GM19438 (cell line): ENCODE results near the gene RDH16.
"Not testable (repeated sequence)": the region's sequence is repeated elsewhere in the genome, so short reads cannot be mapped to it uniquely, and the experiment has no call there.

Experiments used
- ATAC-seq: cut with Tn5 transposase; IDR thresholded peaks from one replicate; pipeline ENCODE4 v1.9.1; 2021; ENCODE audit warnings: low read depth; ENCODE audit not compliant: unreplicated experiment

Gene RDH16

GRCh38 chr12:56927281-56927680 is 30.1 kb downstream of the RDH16 start:
- no peak for ATAC-seq

- no peak for ATAC-seq
Observed at GRCh38 chr12:56922031-56922430, 35.4 kb downstream of the RDH16 start.

- no peak for ATAC-seq
Observed at GRCh38 chr12:56921346-56921745, 36.1 kb downstream of the RDH16 start.

GRCh38 chr12:56918139-56918538 is 39.3 kb downstream of the RDH16 start:
- ATAC-seq = not testable (repeated sequence)

GRCh38 chr12:56916996-56917333 is 40.4 kb downstream of the RDH16 start:
- no peak for ATAC-seq

- ATAC-seq = no peak
Observed at GRCh38 chr12:56916296-56916995, 41.0 kb downstream of the RDH16 start.

- ATAC-seq = no peak
Observed at GRCh38 chr12:56914724-56915123, 42.7 kb downstream of the RDH16 start.

- ATAC-seq = no peak
Observed at GRCh38 chr12:56914256-56914655, 43.2 kb downstream of the RDH16 start.

- not testable (repeated sequence) for ATAC-seq
Observed at GRCh38 chr12:56909403-56909802, 48.0 kb downstream of the RDH16 start.

- ATAC-seq = no peak
Observed at GRCh38 chr12:56908136-56908535, 49.3 kb downstream of the RDH16 start.

GRCh38 chr12:56905852-56906251 is 51.6 kb downstream of the RDH16 start:
- ATAC-seq = no peak

- ATAC-seq = no peak
Observed at GRCh38 chr12:56903374-56903773, 54.0 kb downstream of the RDH16 start.
